NCI-H128 (cell line): ENCODE data around the gene UBAC2.
"Not testable (repeated sequence)": the region's sequence is repeated elsewhere in the genome, so short reads cannot be mapped to it uniquely, and the experiment has no call there.

Experiments used
- DNase-seq: peaks from one replicate; lab custom pipeline; 2025; ENCODE audit not compliant: unreplicated experiment; lab: John Stamatoyannopoulos, UW

UBAC2 gene

DNA sequence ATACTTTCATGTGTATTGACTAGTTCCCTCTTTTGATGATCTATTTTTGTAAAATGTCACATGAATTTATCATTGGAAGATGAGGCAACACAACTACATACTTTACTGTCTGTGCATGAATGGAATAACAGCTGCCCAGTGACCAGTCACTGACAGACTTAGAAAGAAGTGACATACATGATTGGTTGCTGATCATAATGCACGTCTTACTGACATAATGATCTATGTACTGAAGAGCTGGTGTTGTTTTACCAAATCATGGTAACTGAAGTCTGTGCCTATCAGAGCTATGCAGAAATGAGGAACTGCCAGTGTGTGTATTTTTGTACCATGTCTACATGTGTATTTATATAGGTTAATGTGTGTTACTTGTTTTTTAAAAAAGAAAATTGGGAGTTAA, 31.1 kb downstream of the UBAC2 start:
- no peak for DNase-seq

DNA sequence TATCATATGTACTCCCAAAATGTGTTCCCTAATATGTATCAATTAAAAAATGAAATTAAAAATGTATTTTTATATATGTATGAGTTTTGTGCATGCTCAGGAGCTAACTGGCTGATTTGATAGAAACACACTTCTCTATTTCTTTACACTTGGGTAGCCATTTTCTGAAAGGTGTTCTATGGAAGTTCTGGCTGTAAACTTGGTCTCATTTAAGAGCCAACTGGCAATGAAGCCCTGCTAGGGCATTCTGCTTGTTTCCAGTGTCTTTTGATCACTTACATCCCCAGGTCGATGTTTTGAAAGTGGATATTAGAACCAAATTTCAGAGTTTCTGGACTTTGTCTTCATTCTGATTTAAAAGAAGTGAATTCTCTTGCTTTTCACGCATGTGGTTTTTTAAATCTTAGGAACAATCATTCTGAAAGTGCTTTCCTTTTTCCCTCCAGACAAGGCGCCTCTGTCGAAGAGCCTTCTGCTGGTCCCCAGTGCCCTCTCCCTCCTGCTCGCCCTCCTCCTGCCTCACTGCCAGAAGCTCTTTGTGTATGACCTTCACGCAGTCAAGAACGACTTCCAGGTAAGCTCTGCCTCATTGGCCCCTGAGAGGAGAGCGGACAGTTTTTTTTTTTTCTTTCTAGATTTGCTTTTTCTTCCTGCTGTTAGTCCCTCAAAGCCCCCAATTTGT, 37.5 kb downstream of the UBAC2 start:
- no peak for DNase-seq

DNA sequence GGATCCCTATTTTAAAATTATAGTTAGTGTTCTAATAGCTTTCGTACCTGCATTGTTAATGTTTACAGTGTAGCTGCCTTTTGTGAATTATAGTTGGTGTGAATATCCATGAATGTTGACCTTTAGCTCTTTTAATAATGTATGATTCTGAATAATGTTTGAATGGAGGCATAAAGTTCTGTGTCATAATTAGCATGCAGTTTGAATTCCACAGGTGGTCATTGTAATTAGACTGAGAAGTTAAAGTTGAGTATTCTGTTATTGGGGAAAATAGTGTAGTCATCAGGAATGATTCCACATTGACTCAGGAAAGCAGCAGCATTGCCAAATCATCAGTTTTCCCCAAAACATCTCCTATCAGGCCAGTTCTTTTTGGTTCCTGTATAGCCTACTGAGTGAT, 45.4 kb downstream of the UBAC2 start:
- DNase-seq = no peak

DNA sequence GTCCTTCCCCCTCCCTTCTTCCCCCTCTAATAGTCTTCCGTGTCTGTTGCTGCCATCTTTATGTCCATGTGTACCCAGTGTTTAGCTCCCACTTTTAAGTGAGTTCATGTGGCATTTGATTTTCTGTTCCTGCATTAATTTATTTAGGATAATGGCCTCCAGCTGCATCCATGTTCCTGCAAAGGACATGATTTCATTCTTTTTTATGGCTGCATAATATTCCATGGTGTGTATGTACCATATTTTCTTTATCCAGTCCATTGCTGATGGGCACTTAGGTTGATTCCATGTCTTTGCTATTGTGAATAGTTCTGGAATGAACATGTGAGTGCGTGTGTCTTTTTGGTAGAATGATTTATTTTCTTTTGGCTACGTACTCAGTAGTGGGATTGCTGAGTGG, 48.5 kb downstream of the UBAC2 start:
- DNase-seq = not testable (repeated sequence)

DNA sequence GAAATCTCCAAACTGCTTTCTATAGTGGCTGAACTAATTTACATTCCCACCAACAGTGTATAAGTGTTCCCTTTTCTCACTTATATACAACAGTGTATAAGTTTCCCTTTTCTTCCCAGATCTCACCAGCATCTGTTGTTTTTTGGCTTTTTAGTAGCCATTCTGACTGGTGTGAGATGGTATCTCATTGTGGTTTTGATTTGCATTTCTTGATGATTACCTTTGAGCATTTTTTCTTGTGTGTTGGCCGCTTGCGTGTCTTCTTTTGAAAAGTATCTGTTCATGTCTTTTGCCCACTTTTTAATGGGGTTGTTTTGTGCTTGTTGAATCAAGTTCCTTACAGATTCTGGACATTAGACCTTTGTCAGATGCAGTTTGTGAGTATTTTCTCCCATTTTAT, 49.0 kb downstream of the UBAC2 start:
- not testable (repeated sequence) for DNase-seq

DNA sequence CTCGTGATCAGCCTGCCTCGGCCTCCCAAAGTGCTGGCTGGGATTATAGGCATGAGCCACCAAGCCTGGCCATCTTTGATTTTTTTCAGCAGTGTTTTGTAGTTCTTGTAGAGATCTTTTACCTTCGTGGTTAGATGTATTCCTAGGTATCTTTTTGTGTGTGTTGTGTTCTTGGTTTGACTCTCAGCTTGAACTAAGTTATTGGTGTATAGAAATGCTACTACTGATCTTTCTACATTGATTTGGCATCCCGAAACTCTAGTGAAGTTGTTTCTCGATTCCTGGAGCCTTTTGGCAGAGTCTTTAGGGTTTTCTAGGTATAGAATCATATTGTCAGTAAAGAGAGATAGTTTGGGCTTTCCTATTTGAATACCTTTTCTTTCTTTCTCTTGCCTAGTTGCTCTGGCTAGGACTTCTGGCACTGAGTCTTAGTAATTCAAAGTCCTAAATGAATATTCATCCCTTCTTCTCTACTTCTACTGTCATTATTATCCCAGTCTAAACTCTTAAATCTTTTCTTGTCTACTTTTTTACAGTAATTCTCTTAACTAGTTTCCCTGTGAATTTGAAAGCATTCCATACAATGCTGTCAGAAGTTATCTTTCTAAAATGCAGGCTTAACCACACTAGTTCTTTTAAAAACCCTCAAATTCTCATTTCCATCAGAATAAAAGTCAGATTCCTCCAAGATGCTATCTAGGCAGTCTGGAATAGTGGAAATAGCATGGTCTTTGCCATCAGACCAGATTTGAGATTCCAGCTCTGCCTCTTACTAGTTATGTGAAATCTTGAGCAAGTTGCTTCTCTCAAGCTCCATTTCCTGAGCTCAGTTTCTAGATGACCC, 50.5 kb downstream of the UBAC2 start:
- no peak for DNase-seq

DNA sequence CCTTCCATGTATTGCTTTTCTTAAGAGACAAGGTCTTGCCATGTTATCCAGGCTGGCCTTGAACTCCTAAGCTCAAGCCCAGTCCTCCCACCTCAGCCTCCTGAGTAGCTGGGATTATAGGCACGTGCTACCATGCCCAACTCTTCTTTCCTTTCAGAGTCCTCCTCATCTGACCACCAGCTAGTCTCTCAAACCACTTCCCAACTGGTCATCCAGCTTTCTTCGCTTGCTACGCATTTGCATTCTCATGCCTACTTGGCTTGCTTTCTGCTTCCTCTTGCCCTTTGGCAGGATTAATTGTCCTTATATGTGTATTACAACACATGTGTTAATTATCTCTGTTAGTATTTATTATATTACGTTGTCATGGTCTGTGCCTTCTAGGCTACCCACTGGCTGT, 51.3 kb downstream of the UBAC2 start:
- DNase-seq = no peak

DNA sequence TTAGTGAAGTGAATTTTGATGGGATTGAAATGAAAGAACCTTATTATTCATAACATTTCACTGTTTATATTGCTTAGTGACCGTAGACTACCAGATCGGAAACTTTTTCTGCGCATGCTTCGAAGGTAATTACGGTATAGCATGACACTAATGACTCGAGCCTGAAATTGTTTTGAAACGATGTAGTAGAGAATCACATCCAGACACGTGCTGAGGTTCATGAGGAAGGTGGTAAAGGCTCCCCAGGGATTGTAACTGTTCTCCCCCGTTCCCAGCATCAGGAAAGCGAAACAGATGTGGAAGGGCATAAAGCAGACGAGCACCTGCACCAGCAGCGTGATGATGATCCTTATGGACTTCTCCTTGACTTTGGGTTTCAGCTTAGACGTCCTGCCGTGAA, 54.2 kb downstream of the UBAC2 start:
- DNase-seq = no peak

DNA sequence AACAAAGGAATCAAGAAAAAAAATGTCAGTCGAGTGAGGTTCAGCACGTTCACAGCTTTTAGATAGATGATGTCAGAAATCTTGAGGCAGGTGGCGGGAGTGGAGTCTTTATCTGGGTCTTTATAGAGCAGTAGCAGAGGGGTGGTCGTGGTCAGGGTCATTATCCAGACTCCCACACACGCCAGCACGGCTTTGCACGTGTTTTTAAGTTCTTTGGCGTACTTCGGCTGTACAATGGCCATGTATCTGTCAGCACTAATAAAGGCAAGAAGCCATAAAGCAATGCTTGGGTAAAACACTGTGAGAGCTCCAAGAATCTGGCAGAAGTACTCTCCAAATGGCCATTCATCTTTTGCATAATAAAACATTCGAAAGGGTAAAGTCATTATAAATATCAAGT, 54.6 kb downstream of the UBAC2 start:
- no peak for DNase-seq

DNA sequence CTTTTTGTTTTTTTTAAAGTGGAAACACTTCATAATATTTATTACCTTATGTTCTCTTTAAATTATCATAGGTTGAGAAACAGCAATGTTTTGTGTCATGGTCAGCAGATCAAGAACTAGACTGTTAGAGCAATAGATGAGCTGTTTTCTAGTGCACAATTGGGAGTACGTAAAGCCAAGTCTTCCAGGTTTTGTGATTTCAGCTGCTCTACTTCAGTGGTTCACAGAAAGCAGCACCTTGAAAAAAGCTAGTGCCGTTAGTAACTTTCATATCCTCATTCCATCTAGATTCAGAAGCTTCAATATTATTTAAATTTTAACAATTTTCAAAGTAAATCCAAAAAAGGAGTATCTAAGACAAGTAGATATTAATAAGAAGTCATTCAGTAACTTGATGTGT, 55.6 kb downstream of the UBAC2 start:
- no peak for DNase-seq

DNA sequence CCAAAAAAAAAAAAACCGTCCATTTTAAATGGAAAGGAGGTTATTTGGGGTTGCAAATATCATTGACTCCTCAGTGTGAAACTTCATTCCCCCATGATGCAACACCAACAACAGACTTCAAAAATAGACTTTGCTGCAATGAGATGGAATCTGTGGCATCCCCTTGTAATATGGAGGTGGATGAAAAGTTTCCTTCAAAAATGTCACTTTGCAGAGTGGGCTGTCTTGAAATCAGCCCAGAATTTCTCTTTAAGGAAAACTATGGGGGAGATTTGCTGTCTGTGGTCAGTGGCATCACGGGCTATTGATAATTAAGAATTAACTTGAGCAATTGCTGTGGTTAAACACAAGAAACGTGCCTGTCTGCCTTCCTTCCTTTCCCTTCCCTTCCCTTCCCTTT, 56.1 kb downstream of the UBAC2 start:
- DNase-seq = no peak

DNA sequence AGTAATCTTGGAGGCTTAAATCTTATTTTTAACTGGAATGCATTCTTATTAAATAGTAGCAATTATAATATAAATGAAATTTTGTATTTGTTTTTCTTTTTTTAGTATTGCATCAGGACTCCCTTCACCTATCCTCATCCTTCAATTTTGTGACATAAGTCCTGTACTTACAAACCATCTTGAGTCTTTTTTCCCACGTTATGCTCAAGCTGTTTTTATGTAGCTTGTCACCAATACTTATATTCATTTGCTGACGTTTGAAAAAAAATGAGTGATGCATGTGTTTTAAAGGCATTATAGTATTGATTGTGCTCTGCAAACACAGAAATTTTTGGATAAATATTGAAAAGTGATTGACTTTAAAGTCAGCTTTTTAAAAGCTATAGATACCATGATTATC, 56.6 kb downstream of the UBAC2 start:
- DNase-seq = no peak

DNA sequence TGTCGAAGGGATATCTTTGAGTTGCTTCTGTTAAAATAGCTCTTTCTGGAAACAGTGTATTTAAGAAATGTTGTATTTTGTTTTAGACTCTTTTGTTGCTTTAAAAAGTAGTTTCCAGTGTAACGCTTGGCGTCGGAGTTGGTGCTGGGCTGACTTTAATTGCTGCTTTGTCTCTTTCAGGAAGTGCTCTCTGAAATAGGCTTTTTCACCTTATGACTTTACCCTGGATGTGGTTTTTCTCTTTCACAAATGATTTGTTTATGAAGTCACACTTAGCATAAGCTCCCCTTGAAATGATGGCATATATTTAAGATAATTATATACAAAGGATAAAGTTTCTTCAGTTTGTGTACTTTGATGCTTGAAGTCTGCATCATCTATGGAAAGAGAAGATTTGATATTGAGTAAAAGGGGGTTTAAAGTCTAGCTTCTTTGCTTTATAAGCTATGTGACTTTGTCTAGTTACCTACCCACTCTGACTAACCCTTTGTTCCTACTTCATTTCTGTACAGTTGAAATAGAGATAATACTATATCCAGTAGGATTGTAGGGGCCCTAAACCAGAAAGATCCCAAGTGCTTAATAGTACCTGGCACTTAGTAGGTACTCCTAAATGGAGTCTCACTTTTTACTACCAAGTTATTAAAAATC, 57.7 kb downstream of the UBAC2 start, which contains the start of gene GPR18:
Gene GPR18, minus strand, starts transcription at position 170 of the 651 bp plus-strand sequence. CDS start 2,507 bp downstream, outside the sequence.
- DNase-seq = no peak

DNA sequence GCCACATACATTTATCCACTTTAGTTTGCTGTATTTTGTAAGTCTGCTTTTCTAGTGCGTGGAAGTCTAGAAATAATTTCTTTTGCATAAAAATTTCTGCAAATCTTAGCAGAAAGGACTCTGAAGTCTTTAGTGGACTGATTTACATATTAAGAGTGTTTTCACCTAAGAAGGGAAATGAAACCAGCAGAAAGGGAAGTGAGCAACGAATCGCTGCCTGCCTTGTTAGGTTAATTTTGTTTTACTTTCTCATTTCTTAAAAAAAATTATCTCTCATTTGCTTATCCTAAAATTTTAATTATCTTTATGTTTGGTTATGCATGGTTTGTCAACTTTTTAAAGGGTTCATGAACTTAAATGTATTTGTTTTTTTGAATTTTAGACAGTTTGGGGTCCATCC, 58.3 kb downstream of the UBAC2 start:
- DNase-seq = no peak

DNA sequence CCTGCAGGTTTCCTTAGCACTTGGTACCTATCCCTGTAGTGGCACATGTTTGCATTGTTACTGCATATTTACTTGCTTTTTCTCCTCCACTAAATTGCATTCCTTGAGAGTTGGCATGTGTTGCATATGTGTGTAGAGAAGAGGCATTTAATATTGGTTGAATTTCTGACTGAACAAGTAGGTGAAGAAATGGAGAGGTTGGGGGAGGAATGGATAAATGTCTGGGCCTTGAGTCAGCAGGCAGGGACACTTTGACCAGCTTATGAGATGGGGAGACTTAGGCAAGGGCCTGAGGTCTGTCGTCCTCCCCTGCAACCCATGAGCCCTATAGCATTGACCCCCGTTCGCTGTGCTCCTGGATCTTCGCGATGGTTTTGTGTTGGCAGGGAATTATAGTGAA, 59.6 kb downstream of the UBAC2 start:
- DNase-seq = no peak

DNA sequence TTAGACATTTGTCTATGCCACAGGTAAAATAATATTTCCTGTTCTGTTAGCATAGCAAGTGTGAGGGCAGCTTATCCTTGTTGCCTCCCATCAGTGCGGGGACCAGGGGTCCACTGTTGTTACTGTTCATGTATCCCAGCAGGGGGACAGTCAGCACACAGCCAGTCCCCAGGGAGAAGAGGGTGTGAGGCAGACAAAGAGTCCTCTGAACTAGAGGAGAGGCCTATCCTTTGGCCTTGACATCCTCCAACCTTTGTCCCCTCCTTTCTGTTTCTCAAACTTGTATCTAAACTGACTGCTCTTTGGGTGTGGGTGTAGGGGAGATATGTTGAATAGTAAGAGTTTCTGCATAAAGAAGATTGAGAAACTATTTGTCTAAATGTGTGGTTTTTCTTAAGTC, 60.4 kb downstream of the UBAC2 start:
- DNase-seq = no peak

DNA sequence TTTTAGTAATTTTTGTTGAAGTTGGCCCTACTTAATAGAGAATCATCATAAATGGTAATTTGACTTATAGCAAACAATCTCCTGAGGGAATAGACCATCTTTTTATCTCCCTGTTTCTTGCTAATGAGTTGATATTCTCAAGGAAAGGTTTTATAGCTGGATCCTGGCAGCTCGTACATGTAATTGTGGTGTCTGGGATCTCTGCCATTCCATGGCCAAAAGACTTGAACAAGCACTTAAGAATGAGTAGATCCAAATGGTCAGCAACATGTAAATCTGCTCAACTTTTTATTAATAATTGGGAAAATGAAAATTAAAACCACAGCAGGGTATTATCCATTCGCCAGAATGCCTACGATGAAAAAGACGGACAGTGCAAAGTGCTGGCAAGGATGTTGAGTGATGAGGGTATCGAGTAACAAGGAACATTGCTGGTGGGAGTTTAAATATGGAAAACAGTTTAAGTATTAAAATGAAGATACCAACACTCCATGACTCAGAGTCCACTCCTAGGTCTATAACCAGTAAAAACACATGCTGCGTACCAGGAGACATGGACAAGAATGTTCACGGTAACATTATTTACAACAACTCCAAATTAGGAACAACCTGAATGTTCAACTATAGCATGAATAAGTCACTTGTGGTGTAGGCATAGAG, 62.6 kb downstream of the UBAC2 start:
- no peak for DNase-seq

DNA sequence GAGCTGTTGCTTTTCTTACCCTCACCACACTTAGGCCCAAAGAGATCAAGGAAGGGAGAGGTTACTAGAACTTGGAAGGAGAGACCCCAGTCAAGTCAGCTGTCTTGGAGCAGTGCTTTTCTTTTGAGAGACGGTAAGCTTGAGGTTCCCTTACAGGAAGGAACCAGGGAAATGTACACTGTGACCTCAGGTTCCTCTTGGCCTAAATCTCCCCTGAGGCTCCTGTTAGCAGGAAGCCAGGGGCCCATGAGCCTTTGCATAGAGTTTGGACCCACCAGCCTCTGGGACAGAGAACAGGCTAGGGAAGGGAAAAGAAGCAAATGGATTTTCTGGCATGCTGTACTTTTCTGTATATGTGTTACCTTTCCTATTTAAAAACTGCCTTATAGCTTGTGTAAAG, 63.4 kb downstream of the UBAC2 start:
- no peak for DNase-seq

DNA sequence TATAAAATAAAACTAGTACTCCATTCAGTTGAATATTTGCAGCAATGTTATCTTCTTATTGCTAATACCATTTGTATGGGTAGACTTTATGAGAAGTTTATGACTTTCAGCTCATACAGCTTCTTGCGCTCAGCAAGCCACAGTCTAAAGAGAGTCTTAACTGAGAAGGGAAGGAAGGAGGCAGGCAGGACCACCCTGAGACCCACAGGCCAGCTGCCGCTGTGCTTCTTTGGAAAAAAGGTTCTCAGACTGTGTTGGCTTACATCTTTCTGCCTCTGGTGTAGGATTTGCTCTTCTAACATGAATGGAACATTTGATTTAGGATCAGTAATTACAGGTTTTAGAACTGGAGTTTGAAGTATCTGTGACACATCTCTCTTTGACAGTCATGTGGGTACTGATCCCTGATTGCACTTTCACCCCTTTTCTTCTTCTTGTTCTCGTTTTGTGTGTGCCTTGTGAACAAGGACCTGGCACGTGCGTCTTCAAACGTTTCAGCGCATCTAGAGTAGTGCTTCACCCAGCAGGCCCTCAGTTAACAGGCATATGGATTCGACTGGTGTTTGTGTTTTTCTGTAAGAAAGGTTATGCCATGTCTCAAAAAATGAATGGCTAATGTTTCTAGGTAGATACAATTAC, 64.6 kb downstream of the UBAC2 start:
- no peak for DNase-seq

DNA sequence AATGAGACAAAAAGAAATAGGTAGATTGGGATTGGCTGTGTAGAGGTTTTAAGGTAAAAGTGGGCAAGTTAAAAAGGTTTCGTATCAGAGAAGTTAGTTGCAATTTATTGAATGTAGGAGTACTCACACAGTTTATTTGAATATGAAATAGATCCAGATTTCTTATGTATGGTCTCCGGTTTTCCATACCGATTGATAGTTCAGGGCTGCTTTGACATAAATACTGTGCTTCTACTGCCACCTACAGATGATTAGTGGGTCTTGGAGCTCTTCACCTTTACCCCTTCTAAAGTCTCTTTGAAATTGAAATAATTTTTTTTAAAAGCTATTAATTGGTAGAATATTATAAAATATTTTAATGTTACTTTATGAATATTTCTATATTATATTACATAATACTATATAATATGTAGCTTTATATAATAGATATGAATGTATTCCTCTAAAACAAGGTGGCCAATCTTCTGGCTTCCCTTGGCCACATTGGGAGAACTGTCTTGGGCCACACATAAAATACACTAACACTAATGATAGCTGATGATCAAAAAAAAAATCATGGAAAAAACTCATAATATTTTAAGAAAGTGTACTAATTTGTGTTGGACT, 65.3 kb downstream of the UBAC2 start:
- no peak for DNase-seq

DNA sequence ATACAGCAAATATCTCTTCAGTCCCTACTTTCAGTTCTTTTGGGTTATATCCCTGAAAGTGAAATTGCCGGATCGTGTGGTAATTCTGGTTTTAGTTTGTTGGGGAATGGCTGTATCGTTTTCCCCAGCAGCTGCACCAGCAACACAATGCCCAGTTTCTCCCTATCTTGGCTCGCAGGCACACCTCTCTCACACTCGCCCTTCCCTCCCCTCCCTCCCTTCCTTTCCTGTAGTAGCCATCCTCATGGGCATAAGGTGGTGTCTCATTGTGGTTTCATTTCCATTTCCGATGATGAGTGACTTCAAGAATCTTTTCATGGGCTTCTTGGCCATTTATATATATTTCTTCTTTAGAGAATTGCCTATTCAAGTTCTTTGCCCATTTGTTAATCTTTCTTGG, 66.2 kb downstream of the UBAC2 start:
- no peak for DNase-seq
